CD4-positive, alpha-beta T cell treated with Interleukin-15 for 4 hours (primary cell): ENCODE measurements around the gene EIF3M.
"Not testable (repeated sequence)": the region's sequence is repeated elsewhere in the genome, so short reads cannot be mapped to it uniquely, and the experiment has no call there.

ENCODE experiments used
- DNase-seq: peaks from one replicate; pipeline ENCODE4 v3.0.0-alpha.2; 2020; ENCODE audit warnings: low spot score

Gene EIF3M

DNA sequence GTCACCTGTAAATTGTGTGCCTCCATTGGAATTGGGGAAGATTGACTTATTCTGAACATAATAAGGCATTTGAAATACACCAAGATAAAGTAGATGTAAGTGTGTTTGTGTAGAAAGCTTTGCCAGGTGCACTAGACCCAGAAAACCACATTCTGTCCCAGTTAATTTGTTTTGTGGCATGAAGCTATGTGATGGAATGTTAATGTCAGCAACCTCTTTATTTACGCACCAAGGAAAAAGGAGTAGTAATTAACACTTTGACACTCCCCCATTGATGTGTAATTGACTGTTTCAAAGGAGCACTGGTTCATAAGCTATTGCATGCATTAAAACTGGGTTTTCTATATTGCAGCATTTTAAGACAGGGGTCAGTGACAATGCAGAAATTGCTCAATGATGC lies 14.3 kb downstream of the EIF3M start:
- DNase-seq: no peak

DNA sequence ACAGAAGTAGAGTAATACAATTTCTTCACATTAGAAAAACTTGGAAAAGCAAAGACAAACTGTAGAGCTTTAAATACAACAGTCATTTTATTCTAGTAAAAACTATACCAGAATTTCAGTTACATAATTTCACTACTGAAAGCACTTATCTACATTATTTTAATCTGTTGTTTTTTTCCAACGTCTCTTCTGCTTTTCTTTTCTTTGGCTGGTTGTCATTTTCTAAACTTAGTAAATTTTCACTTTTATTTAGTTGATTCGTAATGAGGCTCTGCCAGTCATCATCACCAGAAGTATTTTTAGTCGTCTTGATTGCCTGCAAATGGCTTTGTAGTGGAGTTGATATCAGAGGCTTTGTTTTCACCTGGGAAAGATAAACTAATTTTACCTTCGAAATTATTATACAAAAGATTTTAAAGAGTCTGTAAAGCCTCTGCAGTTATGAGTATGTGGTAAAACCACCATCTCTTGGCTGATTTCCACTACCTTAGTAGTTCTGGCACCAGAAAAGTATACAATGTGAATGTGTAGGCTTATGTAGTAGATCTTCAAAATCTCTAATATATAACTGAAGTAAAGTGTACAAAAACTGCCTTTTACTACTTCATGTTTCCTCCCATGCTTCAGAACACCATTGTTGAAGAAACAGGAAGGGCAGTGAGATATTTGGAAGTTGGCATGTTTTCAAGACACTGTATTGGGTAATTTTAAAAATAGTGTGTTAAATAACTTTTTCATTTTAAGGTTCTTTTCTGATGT lies 19.2 kb downstream of the EIF3M start:
- no peak for DNase-seq

DNA sequence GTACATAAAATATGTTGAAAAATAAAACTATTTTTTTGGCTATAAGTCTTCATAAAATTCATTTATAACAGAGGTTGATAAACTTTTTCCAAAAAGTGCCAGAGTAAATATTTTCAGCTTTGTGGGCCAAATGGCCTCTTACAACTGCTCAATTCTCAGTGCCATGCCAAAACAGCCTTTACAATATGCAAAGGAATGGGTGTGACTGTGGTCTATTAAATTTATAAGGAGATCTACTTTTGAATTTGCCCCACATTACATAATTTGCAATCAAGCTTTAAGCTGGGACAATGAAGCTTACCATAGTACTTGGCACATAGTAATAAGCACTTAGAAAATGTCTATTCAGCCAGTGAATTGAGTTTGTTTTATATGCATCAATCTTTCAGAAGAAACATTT lies 22.6 kb downstream of the EIF3M start:
- DNase-seq: no peak

DNA sequence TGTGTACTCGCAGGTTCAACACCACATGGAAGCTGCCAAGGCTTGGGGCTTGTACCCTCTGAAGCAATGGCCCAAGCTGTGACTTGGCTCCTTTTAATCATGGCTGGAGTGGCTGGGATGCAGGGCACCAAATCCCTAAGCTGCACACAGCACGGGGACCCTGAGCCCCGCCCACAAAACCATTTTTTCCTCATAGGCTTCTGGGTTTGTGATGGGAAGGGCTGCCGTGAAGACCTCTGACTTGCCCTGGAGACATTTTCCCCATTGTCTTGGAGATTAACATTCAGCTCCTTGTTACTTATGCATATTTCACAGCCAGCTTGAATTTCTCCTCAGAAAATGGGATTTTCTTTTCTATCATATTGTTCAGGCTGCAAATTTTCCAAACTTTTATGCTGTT lies 25.2 kb downstream of the EIF3M start:
- DNase-seq: not testable (repeated sequence)

DNA sequence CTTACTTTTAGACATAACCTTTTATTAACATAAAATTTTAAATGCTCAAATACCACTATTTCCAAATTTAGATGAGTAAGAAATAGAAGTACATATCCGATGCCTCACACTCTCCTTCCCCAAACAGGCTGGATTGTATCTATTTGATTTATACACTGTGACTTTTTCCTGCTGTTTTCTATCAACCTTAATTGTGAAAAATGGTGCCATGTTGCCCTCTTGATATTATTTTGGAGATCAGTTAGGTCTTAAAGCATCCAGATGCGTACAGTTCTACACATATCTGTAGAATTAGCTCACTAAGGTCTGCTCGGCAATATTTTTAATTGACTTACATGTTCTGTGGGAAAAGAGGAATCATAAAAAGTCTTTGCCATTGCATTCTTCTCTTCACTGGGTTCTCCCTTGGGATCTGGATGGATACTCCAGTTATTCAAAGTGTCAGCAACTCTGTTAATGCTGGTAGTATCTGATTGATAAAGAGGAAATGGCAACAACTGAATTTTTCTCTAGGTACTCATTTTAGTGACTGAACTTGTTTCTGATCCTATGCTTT lies 27.2 kb downstream of the EIF3M start:
- no peak for DNase-seq

DNA sequence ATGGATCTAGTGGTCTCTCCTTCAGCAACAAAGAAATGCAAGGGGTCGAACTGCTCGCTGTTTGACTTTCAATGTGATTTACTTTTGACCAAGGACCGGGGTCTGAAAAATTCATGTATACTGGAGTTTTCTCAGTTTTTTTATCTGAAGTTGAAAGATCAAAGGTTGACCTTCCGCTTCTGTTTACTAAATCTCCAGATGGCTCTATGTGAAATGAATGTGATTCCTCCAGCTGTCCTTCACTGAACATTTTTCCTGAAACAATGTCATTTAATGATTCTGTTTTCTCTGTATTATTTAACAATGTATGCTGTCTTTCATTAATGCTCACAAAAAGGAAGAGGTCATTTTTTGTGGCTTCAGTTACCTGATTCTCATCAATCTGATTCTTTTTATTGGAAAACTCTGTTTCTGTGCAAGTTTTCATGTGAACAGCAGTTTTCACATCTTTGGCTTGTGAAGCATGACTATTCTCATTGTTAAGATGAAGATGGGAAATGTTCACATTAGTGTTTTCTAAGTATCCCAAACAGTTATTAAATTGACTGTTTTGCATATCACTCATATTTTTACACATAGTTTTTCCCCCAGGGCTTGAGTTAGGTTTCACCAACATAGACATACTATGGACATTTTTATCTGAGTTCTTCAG lies 30.0 kb downstream of the EIF3M start:
- DNase-seq: no peak

DNA sequence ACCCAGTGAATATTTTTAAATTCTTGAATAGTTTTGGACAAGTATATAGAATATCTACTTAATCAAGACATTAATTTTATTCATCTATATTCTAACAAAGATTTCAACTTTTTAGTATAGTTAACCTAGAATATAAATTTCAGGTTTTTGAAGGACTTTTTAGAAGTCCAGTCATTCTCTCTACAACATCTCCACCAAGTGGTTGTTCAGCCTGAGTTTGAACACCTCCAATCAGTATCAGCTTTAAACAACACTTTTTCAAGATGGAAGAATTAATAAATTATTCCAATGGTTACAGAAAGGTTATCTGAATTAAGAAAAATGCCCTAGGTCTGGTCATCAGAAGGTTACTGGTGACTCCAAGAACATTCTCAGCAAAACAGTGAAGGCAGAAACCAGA lies 31.8 kb downstream of the EIF3M start:
- DNase-seq: no peak

DNA sequence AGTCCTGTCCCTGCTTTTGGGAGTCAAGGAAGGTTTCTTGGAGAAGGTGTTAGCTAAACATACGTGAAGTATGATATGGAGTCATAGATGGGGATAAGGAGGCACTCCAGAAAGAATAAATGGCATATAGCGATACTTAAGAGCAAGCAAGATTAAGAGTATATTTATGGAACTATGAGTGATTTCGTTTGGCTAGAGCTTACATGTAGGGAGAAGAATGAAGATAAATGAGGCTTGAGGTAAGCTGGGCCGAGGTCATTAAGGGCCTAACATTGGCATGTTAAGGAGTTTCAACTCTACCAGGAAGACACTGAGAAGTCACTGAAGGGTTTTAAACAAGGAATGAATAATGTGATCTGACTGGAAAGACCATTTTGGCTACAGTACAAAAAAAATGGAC lies 33.3 kb downstream of the EIF3M start:
- no peak for DNase-seq

DNA sequence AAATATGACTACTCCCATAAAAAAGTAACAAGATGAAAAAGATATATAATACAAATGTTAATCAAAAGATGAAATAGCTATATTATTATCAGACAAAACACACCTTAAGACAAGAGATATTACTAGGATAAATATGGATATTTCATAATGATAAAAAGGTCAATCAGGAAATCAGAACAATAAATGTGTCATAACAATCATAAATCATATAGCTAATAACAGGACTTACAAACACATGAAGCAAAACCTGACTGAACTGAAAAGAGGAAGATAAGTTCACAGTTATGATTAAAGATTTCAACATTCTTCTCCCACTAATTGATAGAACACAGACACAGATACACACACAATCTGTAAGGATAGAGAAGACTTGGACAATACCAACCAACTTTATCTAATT lies 47.2 kb downstream of the EIF3M start:
- no peak for DNase-seq

DNA sequence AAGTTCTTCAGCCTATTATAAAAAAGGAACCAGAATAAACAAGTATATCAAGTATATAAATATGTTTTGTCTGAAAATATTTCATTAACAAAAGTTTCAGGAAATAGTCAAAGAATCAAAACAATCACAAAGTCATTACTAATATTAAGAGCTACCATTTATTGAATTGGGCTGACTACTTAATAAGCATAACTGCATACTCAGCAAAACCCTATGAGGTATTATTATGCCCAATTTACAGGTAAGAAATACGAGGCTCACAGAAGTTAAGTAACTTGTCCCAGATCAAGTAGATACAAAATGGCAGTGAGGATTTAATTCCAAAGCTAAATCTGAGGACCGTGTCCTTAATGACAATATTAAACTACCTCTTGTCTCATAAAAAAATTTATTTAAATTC lies 52.2 kb downstream of the EIF3M start:
- no peak for DNase-seq

DNA sequence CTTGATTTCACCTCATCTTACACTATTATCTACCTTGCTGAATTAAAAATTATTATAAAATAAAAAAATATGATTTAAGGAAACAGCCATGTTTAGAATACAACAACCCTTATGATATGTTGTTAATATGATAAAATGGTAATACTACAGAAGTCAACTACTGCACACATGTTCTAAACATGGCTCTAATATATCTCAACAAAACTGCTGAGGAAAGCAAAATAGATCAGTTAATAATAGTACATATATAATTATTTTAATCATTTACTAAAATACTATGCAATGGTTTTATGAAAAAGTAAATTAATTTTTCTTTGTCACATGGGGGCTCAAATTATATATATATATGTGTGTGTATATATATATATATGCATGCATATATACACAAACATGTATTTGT lies 57.7 kb downstream of the EIF3M start:
- DNase-seq: no peak

DNA sequence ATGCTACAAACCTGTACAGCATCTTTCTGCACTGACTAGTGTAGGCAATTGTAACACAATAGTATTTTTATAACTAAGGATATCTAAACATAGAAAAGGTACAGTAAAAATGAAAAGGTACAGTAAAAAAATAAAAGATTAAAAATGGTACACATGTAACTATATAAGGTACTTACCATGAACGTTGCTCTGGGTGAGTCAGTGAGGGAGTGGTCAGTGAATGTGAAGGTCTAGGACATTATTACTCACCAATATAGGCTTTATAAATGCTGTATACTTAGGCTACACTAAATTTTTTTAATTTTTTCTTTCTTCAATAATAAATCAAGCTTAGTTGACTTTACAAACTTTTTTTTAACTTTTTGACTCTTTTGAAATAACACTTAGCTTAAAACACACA lies 59.9 kb downstream of the EIF3M start:
- no peak for DNase-seq
